HL-60/S4 (cell line): ENCODE measurements around the gene TRNP1.
"Not testable (repeated sequence)": the region's sequence is repeated elsewhere in the genome, so short reads cannot be mapped to it uniquely, and the experiment has no call there.

Experiments used
- in situ Hi-C: fragments of 300-500 bp; cut with MboI; formaldehyde crosslinking; loops from 2 replicates; pipeline ENCODE4 v1.14.3; 2022; ENCODE audit warnings: low sequenced_read_pairs

TRNP1 gene

DNA sequence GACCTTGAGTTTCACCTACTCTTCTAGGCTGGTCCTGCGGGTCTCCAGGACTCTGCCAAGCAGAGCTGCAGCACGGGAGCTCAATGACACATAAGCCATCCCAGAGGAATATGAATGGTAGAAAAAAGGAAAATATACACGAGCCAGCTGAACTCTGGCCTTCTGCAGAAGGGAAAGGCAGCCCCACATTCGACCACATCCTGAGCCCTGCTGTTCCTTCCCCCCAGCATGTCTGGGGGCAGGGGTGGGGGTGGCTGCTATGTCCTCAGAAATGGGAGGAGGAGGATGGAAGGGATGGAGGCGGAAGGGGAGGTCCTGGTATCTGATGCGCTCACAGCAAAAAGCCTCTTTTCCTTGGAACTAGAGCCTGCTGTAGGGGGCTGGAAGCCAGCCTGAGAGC is 21.1 kb upstream of the TRNP1 start:
- in situ Hi-C loops: no loop called here

DNA sequence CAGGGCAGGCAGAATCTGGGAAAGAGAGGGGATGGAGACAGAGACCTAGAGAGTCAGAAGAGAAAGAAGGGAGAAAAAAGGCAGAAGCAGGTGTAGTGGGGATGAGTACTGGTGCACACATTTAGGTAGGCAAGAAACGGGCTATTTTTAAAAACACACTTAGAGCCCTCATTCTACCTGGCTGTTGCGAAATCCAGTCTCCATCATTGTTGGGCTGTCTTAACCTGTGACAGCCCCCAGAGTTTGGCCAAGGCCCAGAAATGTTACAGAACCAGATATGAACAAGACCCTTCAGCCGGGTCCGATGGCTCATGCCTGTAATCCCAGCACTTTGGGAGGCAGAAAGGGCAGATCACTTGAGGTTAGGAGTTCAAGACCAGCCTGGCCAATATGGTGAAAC is 20.7 kb upstream of the TRNP1 start:
- in situ Hi-C loops: no loop called here

GRCh38 chr1:26976621-26977510 is 16.6 kb upstream of the TRNP1 start:
- in situ Hi-C loops: no loop called here

DNA sequence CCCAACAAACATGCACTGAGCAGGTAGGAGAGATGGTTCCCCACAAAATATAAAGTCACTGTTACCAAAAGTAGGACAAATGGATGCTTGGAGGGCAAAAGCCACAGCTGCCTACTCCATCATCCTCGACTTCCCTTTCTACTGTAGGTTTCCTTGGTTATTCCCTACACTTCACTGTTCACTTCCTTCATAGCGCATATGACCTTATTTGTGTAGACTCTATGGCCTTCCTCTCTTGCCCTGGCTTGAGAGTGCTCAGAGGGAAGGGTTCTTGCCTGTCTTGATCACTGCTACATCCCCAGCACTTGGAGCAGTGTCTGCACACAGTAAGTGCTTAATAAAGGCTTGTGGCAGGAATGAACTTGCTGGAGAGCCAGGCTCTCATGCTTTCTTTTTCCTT is 14.6 kb upstream of the TRNP1 start:
- in situ Hi-C loops: no loop called here

DNA sequence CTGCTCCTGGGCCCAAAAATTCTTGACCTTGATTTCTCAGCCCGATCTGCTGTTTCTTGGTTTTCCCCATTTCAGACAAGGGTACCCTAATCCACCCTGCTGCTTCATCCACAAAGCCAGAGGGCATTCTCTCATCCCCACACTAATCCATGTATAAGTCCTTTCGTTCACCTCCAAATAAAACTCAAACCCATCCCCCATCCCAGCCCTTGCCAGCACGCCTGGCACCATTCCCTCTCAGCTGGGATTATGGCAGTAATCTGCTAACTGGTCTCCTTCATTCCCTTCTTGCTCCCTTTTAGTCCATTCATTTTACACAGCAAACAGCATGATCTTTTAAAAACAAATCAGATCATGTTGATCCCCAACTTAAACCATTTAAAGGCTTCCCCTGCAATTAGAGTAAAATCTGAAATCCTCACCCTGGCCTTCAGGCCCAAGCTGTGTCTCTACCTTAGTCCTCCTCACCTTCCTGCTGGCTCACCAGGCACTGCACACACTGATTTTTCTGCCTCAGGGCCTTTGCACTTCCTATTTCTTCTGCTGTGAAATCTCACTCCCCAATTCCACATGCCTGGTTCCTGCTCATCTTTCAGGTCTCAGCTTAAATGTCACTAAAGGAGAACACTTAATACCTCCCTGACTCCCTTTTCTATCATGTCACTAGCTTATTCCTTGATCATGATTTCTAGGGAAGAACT is 12.2 kb upstream of the TRNP1 start:
- in situ Hi-C loops: no loop called here

DNA sequence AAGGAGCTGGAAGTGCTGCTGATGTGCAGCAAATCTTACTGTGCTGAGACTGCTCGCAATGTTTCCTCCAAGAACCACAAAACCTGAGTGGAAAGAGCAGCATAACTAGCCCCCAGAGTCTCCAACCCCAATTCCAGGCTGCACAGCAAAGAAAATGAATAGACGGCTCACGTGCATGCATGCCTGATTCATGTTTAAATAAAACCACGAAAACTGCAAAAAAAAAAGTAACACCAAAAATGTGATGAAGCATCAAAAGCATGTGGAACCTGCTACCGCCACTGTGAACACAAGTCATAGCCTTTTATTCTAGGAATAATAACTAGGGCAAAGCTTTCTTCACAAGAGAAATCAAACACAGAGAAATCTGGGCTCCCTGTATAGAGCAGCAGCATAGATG is 9.6 kb upstream of the TRNP1 start:
- in situ Hi-C loops: no loop called here

DNA sequence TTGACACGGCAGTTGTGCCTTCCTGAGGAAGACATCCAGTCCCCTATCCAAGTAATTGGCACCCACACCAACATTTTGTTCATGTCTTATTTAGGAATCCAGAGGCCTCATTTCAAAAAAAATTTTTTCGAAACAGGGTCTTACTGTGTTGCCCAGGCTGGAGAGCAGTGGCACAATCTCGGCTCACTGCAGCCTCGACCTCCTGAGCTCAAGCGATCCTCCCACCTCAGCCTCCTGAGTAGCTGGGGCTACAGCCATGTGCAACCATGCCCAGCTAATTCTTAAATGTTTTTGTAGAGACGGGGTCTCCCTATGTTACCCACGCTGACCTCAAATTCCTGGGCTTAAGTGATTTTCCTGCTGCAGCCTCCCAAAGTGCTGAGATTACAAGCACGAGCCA is 9.2 kb upstream of the TRNP1 start:
- in situ Hi-C loops: no loop called here

- in situ Hi-C loops: no loop called here
Observed at GRCh38 chr1:26986658-26987057, 6.8 kb upstream of the TRNP1 start.

DNA sequence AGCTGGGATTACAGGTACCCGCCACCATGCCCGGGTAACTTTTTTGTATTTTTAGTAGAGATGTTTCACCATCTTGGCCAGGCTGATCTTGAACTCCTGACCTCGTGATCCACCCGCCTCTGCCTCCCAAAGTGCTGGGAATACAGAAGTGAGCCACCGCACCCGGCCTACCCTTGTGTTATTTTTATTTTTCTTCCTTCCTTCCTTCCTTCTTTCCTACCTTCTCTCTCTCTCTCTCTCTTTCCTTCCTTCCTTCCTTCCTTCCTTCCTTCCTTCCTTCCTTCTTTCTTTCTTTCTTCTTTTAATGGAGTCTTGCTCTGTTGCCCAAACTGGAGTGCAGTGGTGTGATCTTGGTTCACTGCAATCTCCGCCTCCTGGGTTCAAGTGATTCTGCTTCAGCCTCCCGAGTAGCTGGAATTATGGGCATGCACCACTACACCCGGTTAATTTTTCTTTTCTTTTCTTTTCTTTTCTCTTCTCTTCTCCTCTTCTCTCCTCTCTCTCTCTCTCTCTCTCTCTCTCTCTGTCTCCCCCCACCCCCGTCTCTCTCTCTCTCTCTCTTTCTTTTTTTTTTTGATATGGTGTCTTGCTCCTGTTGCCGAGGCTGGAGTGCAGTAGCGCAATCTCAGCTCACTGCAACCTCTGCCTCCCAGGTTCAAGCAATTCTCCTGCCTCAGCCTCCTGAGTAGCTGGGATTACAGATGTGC is 3.9 kb upstream of the TRNP1 start:
- in situ Hi-C loops: not testable (repeated sequence)

DNA sequence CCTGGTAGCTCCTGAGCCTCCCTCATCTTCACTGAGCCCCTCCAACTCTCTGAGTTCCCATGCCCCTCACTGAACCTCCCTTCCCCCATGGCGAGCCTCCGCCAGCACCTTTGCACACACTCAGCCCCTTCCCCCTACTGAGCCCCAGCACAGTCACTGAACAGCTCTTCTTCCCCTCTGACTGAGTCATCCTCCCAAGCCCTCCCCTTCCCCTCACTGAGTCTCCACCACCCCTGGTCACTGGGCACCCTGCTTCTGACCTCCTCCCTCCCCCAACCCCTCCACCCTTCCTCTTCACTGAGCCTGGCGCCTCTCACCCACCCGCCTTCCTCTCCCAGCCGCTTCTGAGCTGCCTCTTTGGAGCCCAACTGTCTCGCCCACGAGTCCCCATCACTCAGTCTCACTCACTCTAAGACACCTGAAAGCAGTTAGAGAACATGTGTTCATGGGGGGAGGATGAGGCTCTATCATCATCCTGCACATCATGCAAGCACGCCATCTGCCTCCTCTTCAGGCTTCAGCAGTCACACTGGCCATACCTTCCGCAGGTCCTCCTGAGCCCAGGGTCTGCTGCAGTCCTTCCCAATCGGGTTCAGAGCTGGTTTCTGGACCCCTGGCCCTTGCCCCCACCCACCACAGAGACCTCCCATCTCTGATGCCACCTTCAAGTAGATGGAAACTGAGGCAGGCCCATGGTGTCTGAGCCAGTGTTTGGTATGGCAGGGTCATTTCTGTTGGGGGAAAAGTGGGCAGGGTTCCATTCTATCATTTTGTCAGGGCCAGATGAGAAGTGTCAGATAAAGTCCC is 2.0 kb upstream of the TRNP1 start:
- in situ Hi-C loops: no loop called here

- in situ Hi-C loops: no loop called here
Observed at GRCh38 chr1:26994020-26994786, 711 bp downstream of the TRNP1 start.

DNA sequence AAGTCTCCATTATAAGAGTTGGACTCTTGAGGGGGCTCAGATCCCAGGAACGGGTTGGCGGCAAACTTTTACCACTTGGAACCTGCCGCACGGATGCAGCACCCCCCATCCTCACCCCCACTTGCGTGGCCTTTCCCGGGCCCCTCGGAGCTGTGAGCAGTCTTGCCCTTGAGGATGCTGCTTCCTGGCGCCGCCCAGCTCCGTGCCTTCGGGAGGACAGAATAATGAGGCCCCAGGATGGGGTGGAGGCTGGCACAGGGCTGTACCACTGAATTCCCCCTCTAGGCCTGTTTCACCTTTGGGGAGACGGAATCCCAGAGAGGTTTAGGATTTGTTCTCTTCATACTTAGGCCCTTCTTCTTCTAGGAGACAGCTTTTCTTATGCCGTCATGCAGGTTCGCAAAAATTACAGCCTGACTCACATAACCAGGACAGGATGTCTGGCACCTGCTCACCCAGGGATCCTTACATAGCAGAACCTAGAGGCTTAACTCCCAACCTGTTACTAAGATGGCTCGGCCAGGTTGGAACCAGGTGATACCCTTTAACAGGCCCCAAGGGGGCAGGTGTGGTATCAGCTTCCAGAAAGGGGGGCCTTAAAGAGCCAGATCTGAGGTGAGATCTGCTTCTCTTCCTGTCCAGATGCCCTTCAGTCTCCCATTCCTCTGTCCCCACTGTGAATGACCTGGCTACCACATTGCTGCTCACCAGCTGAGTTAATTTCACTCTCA is 1.5 kb downstream of the TRNP1 start:
- in situ Hi-C loops: loop anchor here (5.0 kb wide), 1 partner anchor 102 kb away; no protein-coding TSS in a partner anchor

DNA sequence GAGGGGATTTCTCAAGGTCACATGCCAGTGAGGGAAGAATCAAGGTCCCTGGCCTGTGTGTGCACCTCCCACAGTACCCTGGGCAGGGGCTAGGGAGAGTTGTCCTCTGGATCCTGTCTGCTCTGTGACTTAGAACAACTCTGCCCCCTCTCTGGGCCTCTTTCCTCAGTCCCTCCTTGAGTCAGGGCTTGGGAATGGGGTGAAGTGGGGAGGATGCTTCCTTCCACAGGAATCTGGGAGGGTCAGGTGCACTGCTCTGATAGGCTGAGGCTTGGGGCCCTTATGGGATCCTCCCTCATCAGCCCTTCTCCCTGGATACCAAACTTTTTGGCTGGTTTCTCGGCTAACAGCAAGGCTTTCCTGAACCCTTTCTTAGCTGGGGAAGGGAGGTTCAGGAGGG is 2.5 kb downstream of the TRNP1 start:
- in situ Hi-C loops: loop anchor here (5.0 kb wide), 1 partner anchor 101 kb away; no protein-coding TSS in a partner anchor

DNA sequence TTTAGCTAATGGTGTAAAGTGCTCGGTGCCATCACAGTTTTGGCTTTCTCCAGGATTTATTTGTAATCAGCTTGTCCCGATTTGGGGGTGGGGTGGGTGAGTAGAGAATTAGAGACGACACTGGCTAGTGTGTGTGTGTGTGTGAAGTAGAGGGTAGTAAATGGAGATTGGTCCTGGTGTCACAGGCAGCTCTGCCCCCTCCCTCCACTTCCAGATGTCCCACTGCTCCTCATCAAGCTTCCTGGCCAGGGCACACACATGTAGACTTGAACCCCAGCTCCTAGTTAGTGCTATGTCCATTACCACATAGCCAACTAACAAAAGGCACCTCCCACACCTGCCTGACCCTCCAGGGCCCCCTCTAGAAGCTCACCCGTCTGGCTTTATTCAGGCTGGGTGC is 3.2 kb downstream of the TRNP1 start:
- in situ Hi-C loops: loop anchor here (5.0 kb wide), 1 partner anchor 101 kb away; no protein-coding TSS in a partner anchor

DNA sequence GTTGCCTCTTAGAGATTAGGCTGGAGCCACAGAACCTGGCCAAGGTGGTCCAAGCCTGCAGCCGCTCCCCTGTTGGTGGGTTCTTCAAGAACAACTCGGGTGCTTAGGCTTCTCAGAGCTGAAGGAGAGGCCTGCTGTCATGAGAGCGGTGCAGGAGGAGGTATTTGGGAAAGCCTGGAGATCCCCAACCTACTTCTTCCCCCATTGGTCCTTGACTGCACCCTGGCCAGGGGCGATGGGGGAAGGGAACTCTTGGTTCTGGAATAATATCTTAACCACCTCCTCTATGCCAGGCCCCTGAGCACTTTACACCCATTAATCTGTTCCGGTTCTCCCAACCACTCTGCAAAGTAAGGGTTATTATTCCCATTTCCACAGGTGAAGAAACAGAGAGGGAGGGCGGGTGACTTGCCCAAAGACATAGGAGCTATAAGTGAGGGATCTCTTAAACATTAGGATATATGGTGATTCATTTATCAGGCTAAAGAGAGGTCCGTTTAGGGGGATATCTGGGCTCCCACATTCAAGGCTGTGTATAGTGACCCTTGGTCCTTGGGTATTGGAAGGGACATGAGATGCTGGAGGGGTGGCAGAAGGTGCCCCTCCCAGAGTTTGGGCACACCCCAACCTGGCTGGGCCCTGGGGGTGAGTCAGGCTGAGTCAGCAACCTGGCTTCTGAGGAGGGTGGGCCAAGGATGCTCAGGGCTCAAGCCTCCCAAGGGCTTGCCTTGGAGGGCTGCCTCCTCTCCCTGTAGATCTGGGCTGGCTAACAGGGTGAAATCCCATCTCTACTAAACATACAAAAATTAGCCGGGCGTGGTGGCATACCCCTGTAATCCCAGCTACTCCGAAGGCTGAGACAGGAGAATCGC is 5.2 kb downstream of the TRNP1 start:
- in situ Hi-C loops: loop anchor here (5.0 kb wide), 1 partner anchor 99 kb away; no protein-coding TSS in a partner anchor

- in situ Hi-C loops: loop anchor here (5.0 kb wide), 1 partner anchor 98 kb away; no protein-coding TSS in a partner anchor
Observed at GRCh38 chr1:26999440-26999987, 6.0 kb downstream of the TRNP1 start.

DNA sequence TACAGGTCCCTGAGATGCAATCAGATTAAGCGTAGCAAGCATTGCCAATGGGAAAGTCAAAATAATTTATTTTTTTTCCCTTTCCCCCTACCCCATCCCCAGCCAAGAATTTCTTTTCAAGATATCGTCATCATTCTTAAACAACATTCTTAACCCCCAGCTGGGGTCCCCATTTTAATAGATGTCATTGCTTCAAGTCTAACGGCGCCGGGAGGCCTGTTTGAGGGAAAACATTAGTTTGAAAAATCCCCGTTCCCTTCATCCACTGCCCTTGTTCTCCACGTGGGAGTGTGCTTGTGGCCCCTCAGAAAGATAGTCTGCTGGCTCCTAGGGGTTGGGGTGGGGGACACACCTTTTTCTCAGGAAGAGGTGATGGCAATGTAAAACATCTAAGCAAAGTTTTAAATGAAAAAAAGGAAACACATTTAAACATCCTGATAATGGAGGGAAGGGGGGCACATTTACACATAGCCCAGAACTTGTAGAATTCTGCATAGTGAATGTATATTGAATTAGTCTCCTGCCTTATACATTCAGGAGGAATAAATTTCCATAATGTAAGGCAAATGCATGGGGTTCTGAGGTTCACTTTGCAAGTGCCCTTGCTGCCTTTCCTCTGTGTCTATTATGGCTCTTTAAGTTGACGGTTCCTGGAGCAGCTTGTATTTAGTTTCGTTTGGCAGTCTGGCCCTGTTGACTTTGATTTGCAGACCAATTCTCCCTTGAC is 6.8 kb downstream of the TRNP1 start:
- in situ Hi-C loops: no loop called here
